ENCODE measurements around the gene C9orf57. TPM values are rescaled to one million over a fixed set of nuclear protein-coding genes. Genes with fewer than 3 reads are reported as not detected.
"Not testable (repeated sequence)": the region's sequence is repeated elsewhere in the genome, so short reads cannot be mapped to it uniquely, and the experiment has no call there.

C9orf57 gene, protein sequence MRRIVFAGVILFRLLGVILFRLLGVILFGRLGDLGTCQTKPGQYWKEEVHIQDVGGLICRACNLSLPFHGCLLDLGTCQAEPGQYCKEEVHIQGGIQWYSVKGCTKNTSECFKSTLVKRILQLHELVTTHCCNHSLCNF
- total RNA-seq, result not detected
- polyA plus RNA-seq, result not detected

DNA sequence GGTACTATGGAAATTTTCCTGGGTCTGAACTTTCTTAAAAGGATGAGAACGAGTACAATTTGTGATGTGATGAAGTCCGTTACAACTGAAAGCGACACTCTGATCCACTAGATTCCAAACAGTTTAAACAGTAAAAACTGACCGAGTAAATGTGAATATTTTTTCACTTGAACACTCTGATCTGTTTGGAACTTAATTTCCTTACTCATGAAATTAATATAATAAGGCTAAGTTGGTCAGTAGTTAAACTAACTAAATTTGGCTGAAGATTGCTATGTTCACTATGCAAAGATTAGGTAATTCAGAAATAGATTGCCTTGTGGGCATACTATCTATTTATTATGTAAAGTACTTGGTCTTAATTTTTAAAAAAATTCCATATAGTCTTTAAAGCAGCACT, at the start of gene C9orf57:
TSS of gene C9orf57 (minus strand) at position 101 of the 400 bp plus-strand sequence. CDS start 1,282 bp downstream, outside the sequence.
- Histone ChIP-seq H3K27me3 (ENCODE audit: insufficient read depth, low read length, poor library complexity, severe bottlenecking) (no peaks in the 10 kb centered on the region), H3K36me3 (ENCODE audit: insufficient read depth, low read length) (no peaks in the 10 kb centered on the region), H3K4me1 (ENCODE audit: insufficient read depth, low read length) (no peaks in the 10 kb centered on the region), H3K27ac (ENCODE audit: low read depth, low read length) (no peak within 1 kb of the TSS), H3K4me3 (ENCODE audit: low read length) (no peak within 1 kb of the TSS), H3K9me3 (ENCODE audit: low read length) (no peaks in the 10 kb centered on the region)
- Mint-ChIP-seq H3K9me3 (no peaks in the 10 kb centered on the region), H3K27ac (no peak within 1 kb of the TSS), H3K27me3 (peaks cover 13 to 32% of the 10 kb centered on the region in 2 donors), H3K4me3 (no peak within 1 kb of the TSS), H3K36me3 (no peaks in the 10 kb centered on the region), H3K4me1 (no peaks in the 10 kb centered on the region)
- no peak for DNase-seq
- ChIA-PET POLR2A (no interaction called here), CTCF (no interaction called here)

DNA sequence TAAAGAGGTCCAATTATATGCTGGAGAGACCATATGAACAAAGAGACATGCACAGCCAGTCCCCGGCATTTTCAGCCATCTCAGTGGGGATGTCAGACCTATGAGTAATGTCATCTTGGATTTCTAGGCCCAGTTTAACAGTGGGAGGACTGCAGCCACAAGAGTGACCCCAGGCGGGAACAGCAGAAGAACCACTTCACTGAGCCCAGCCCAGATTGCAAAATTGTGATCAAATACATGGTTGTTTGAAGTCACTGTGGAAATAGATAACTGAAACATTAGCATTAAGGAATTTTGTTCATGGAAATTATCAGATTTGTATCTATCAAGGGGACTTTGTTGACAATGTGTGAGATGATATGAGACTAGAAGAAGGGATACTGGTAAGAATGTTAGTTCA, 42.1 kb upstream of the C9orf57 start:
- Histone ChIP-seq H3K9me3 (ENCODE audit: low read length) (no peaks in the 10 kb centered on the region), H3K4me3 (ENCODE audit: low read length) (no peak overlapping the region)
- CTCF ChIA-PET, result no interaction called here

DNA sequence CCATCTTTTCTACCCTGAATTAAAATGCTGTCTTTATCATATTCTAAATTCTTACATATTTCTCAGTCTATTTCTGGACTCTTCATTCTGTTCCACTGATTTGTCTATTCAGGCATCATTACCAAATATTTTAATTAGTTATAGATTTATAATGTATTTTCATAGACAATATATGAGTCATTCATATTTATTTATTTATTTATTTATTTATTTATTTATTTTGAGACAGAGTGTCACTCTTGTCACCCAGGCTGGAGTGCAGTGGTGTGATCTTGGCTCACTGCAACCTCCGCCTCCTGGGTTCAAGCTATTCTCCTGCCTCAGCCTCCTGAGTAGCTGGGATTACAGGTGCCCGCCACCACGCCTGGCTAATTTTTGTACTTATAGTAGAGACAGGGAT, 35.1 kb upstream of the C9orf57 start:
- H3K36me3 ChIP-seq (ENCODE audit: insufficient read depth, low read length); H3K4me3 ChIP-seq (ENCODE audit: low read length); H3K27ac ChIP-seq (ENCODE audit: low read depth, low read length); H3K27me3 ChIP-seq (ENCODE audit: insufficient read depth, low read length, poor library complexity, severe bottlenecking); H3K36me3 Mint-ChIP-seq; DNase-seq; H3K4me1 ChIP-seq (ENCODE audit: insufficient read depth, low read length); H3K27ac Mint-ChIP-seq; H3K9me3 ChIP-seq (ENCODE audit: low read length); POLR2A ChIA-PET; H3K27me3 Mint-ChIP-seq; H3K4me3 Mint-ChIP-seq; H3K4me1 Mint-ChIP-seq; CTCF ChIA-PET: not testable (repeated sequence)
- H3K9me3 Mint-ChIP-seq, result peaks cover 0 to 10% (median 6%) of the 10 kb centered on the region in 5 donors

More for the DNA sequence above, 42.1 kb upstream of the C9orf57 start:
- H3K4me3 Mint-ChIP-seq, result no peak overlapping the region
- no peaks in the 10 kb centered on the region for H3K4me1 Mint-ChIP-seq
- Histone ChIP-seq H3K27ac (ENCODE audit: low read depth, low read length) (no peak overlapping the region), H3K36me3 (ENCODE audit: insufficient read depth, low read length) (no peaks in the 10 kb centered on the region), H3K27me3 (ENCODE audit: insufficient read depth, low read length, poor library complexity, severe bottlenecking) (no peaks in the 10 kb centered on the region), H3K4me1 (ENCODE audit: insufficient read depth, low read length) (no peaks in the 10 kb centered on the region)
- no peaks in the 10 kb centered on the region for H3K27me3 Mint-ChIP-seq
- H3K27ac Mint-ChIP-seq, result no peak overlapping the region
- POLR2A ChIA-PET, result no interaction called here
- H3K36me3 Mint-ChIP-seq, result no peaks in the 10 kb centered on the region
- peaks cover 0 to 9% (median 3%) of the 10 kb centered on the region in 5 donors for H3K9me3 Mint-ChIP-seq
- DNase-seq, result no peak

DNA sequence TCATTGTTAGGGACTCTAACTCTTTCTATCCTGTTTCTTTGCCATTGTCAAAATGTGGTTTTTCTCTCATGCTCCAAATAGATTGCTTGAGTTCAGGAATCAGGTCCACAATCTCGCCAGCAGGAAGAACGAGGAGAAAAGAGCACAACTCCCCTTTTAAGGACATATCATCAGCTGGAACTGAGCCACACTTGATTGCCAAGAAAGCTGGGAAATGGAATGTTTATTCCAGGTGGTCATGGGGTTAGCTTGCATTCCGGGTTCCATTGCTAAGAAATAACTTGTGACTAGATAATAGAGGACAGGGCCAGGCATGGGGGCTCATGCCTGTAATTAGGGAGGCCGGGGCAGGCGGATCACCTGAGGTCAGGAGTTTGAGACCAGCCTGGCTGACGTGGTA, 32.4 kb upstream of the C9orf57 start:
- Mint-ChIP-seq H3K27ac (no peak overlapping the region), H3K27me3 (peaks cover 1 to 10% of the 10 kb centered on the region in 2 donors), H3K4me3 (peak overlapping the region in 1 of 7 donors; percentile 42), H3K36me3 (no peaks in the 10 kb centered on the region), H3K9me3 (peaks cover 0 to 3% (median 1%) of the 10 kb centered on the region in 5 donors), H3K4me1 (no peaks in the 10 kb centered on the region)
- Histone ChIP-seq H3K27ac (ENCODE audit: low read depth, low read length) (no peak overlapping the region), H3K27me3 (ENCODE audit: insufficient read depth, low read length, poor library complexity, severe bottlenecking) (no peaks in the 10 kb centered on the region), H3K9me3 (ENCODE audit: low read length) (no peaks in the 10 kb centered on the region), H3K4me3 (ENCODE audit: low read length) (no peak overlapping the region), H3K36me3 (ENCODE audit: insufficient read depth, low read length) (no peaks in the 10 kb centered on the region), H3K4me1 (ENCODE audit: insufficient read depth, low read length) (no peaks in the 10 kb centered on the region)
- ChIA-PET POLR2A (no interaction called here), CTCF (no interaction called here)
- no peak for DNase-seq

DNA sequence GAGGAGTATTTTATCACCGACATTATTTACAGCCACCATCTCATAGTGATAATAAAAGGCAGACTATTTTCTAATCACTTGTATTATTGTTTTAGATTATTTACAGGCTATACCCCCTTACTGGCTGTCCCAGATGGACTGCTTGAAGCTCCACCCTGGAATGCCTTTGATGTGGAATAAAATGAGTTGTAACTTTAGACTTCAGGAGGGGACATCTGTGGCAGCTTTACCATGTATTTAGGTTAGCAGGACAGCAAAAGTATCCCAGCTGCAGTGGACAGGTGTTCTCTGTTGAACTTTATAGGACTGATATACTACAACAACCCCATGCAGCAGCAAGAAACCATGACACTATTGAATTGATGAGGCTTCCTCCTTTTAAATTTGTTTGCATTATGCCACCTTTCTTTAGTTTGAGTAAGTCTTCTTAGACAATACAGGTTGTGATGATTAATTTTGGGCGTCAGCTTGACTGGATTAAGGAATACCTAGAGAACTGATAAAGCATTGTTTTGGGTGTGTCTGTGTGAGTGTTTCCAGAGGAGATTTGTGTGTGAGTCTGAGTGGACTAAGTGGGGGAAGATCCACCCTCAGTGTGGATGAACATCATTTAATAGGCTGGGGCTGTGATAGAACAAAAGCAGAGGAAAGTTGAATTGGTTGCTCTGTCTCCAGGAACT, 29.2 kb upstream of the C9orf57 start:
- Histone ChIP-seq H3K27ac (ENCODE audit: low read depth, low read length) (no peak overlapping the region), H3K4me1 (ENCODE audit: insufficient read depth, low read length) (no peaks in the 10 kb centered on the region), H3K4me3 (ENCODE audit: low read length) (no peak overlapping the region), H3K36me3 (ENCODE audit: insufficient read depth, low read length) (no peaks in the 10 kb centered on the region), H3K9me3 (ENCODE audit: low read length) (no peaks in the 10 kb centered on the region), H3K27me3 (ENCODE audit: insufficient read depth, low read length, poor library complexity, severe bottlenecking) (no peaks in the 10 kb centered on the region)
- no peak for DNase-seq
- Mint-ChIP-seq H3K36me3 (no peaks in the 10 kb centered on the region), H3K27me3 (peaks cover 4 to 19% of the 10 kb centered on the region in 2 donors), H3K9me3 (peaks cover 0 to 4% (median 0%) of the 10 kb centered on the region in 5 donors), H3K4me3 (no peak overlapping the region), H3K4me1 (no peaks in the 10 kb centered on the region), H3K27ac (no peak overlapping the region)
- POLR2A ChIA-PET, result no interaction called here
- CTCF ChIA-PET, result no interaction called here

DNA sequence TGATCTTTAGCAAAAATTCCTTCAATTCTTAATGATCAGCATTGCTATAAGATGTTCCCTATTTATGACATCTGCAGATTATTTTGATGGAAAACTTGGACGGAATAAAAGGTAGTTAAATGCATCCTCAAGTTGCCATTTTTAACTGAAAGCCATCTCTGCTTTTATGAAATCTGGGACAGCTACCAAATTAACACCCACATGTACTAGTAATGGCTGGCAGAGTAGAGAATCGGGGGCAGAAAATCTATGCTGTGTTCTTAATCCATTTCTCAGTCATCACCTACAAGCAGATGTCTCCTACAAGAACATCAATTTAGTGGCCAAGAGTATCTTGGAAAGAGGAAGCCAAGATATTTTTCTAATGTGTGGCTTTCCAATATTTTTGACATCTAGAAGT, 22.1 kb upstream of the C9orf57 start:
- ChIA-PET CTCF (no interaction called here), POLR2A (no interaction called here)
- no peaks in the 10 kb centered on the region for H3K4me1 Mint-ChIP-seq
- peaks cover 0 to 4% (median 0%) of the 10 kb centered on the region in 5 donors for H3K9me3 Mint-ChIP-seq
- no peaks in the 10 kb centered on the region for H3K36me3 Mint-ChIP-seq
- no peaks in the 10 kb centered on the region for H3K27me3 ChIP-seq (ENCODE audit: insufficient read depth, low read length, poor library complexity, severe bottlenecking)
- no peaks in the 10 kb centered on the region for H3K9me3 ChIP-seq (ENCODE audit: low read length)
- no peak overlapping the region for H3K27ac ChIP-seq (ENCODE audit: low read depth, low read length)
- no peaks in the 10 kb centered on the region for H3K4me1 ChIP-seq (ENCODE audit: insufficient read depth, low read length)
- no peak for DNase-seq
- no peak overlapping the region for H3K4me3 Mint-ChIP-seq
- no peaks in the 10 kb centered on the region for H3K36me3 ChIP-seq (ENCODE audit: insufficient read depth, low read length)
- no peak overlapping the region for H3K4me3 ChIP-seq (ENCODE audit: low read length)
- H3K27ac Mint-ChIP-seq, result no peak overlapping the region
- H3K27me3 Mint-ChIP-seq, result peaks cover 4 to 21% of the 10 kb centered on the region in 2 donors

DNA sequence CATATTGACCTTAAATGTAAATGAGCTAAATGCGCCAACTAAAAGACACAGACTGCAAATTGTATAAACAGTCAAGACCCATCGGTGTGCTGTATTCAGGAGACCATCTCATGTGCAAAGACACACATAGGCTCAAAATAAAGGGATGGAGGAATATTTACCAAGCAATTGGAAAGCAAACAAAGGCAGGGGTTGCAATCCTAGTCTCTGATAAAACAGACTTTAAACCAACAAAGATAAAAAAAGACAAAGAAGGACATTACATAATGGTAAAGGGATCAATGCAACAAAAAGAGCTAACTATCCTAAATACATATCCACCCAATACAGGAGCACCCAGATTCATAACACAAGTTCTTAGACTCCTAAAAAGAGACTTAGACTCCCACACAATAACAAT, 14.3 kb upstream of the C9orf57 start:
- H3K36me3 Mint-ChIP-seq, POLR2A ChIA-PET, CTCF ChIA-PET: not testable (repeated sequence)

DNA sequence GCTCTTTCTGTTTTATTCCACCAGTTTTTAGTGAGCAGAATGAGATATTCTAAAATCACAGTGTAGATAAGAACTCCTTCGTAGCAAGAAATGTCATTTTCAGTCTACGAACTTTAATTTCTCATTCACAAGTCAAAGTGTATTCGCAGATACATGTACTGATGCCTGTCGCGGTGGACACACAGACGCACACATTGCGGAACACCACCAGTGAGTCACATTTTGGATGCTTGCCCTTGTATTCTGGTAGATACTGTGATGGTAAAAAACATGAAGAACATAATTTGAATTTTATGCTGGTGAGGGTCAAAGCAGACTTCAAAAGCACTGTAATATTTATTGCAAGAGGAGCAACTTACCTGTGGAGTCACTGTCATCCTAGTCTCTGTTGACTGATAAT, 4.7 kb upstream of the C9orf57 start:
- Histone ChIP-seq H3K27ac (ENCODE audit: low read depth, low read length) (no peak overlapping the region), H3K9me3 (ENCODE audit: low read length) (no peaks in the 10 kb centered on the region), H3K36me3 (ENCODE audit: insufficient read depth, low read length) (no peaks in the 10 kb centered on the region), H3K4me3 (ENCODE audit: low read length) (no peak overlapping the region), H3K4me1 (ENCODE audit: insufficient read depth, low read length) (no peaks in the 10 kb centered on the region), H3K27me3 (ENCODE audit: insufficient read depth, low read length, poor library complexity, severe bottlenecking) (no peaks in the 10 kb centered on the region)
- Mint-ChIP-seq H3K4me3 (no peak overlapping the region), H3K36me3 (no peaks in the 10 kb centered on the region), H3K4me1 (no peaks in the 10 kb centered on the region), H3K27ac (no peak overlapping the region), H3K27me3 (peaks cover 14 to 39% of the 10 kb centered on the region in 2 donors), H3K9me3 (peaks cover 0 to 7% (median 0%) of the 10 kb centered on the region in 5 donors)
- DNase-seq, result no peak
- ChIA-PET CTCF (interaction anchor here (1.0 kb wide), 1 partner anchor 26 kb away, joined by 3 read pairs; no protein-coding TSS in a partner anchor), POLR2A (no interaction called here)

More for the DNA sequence above, 14.3 kb upstream of the C9orf57 start:
- peaks cover 0 to 10% of the 10 kb centered on the region in 2 donors for H3K27me3 Mint-ChIP-seq
- H3K27ac ChIP-seq (ENCODE audit: low read depth, low read length); H3K27me3 ChIP-seq (ENCODE audit: insufficient read depth, low read length, poor library complexity, severe bottlenecking); H3K36me3 ChIP-seq (ENCODE audit: insufficient read depth, low read length); H3K27ac Mint-ChIP-seq; H3K4me3 Mint-ChIP-seq; H3K4me3 ChIP-seq (ENCODE audit: low read length); H3K9me3 Mint-ChIP-seq; H3K4me1 Mint-ChIP-seq; H3K9me3 ChIP-seq (ENCODE audit: low read length); H3K4me1 ChIP-seq (ENCODE audit: insufficient read depth, low read length); DNase-seq: not testable (repeated sequence)
